ENCODE data around the gene THSD4.

GRCh38 chr15:71242292-71242691, 127.0 kb downstream of the THSD4 start:
- TF ChIP-seq CTCF (conservative IDR thresholded peaks at IDR 0.05; ENCODE audit: low read length) (no peak), EZH2phosphoT487 (IDR thresholded peaks at IDR 0.05; ENCODE audit: borderline replicate concordance, low read depth, low read length) (no peak)
